Measurements from ENCODE around the gene ADSL. TPM values are rescaled to one million over a fixed set of nuclear protein-coding genes. Genes with fewer than 3 reads are reported as not detected.

ADSL gene
- total RNA-seq, 1 donor from 2014 or later: 120 TPM

- Mint-ChIP-seq H3K27me3 (ENCODE audit: low read depth) (no peaks in the 10 kb centered on the region), H3K27ac (ENCODE audit: unreplicated experiment) (no peak overlapping the region), H3K4me1 (no peaks in the 10 kb centered on the region), H3K36me3 (ENCODE audit: low read depth) (peaks cover 13% of the 10 kb centered on the region), H3K9me3 (no peaks in the 10 kb centered on the region), H3K4me3 (no peak overlapping the region)
- TF ChIP-seq CTCF (conservative IDR thresholded peaks at IDR 0.05): no peak
- DNase-seq (ENCODE audit: low read depth, low spot score): no peak
These were observed 71.6 kb downstream of the ADSL start for GRCh38 chr22:40417881-40418280.

GRCh38 chr22:40418366-40419201 lies 72.3 kb downstream of the ADSL start:
- H3K4me3 Mint-ChIP-seq: no peak overlapping the region
- peaks cover 13% of the 10 kb centered on the region for H3K36me3 Mint-ChIP-seq (ENCODE audit: low read depth)
- no peaks in the 10 kb centered on the region for H3K9me3 Mint-ChIP-seq
- no peak for TF ChIP-seq CTCF (conservative IDR thresholded peaks at IDR 0.05)
- DNase-seq (ENCODE audit: low read depth, low spot score): no peak
- no peak overlapping the region for H3K27ac Mint-ChIP-seq (ENCODE audit: unreplicated experiment)
- no peaks in the 10 kb centered on the region for H3K4me1 Mint-ChIP-seq
- H3K27me3 Mint-ChIP-seq (ENCODE audit: low read depth): no peaks in the 10 kb centered on the region

GRCh38 chr22:40419718-40420117 lies 73.4 kb downstream of the ADSL start:
- TF ChIP-seq CTCF (conservative IDR thresholded peaks at IDR 0.05): no peak
- H3K27me3 Mint-ChIP-seq (ENCODE audit: low read depth): no peaks in the 10 kb centered on the region
- H3K36me3 Mint-ChIP-seq (ENCODE audit: low read depth): peaks cover 13% of the 10 kb centered on the region
- no peaks in the 10 kb centered on the region for H3K9me3 Mint-ChIP-seq
- H3K27ac Mint-ChIP-seq (ENCODE audit: unreplicated experiment): no peak overlapping the region
- no peak overlapping the region for H3K4me3 Mint-ChIP-seq
- DNase-seq (ENCODE audit: low read depth, low spot score): no peak
- H3K4me1 Mint-ChIP-seq: no peaks in the 10 kb centered on the region

- Mint-ChIP-seq H3K4me1 (no peaks in the 10 kb centered on the region), H3K36me3 (ENCODE audit: low read depth) (peaks cover 13% of the 10 kb centered on the region), H3K9me3 (no peaks in the 10 kb centered on the region), H3K27me3 (ENCODE audit: low read depth) (no peaks in the 10 kb centered on the region), H3K4me3 (no peak overlapping the region), H3K27ac (ENCODE audit: unreplicated experiment) (no peak overlapping the region)
- no peak for DNase-seq (ENCODE audit: low read depth, low spot score)
- no peak for TF ChIP-seq CTCF (conservative IDR thresholded peaks at IDR 0.05)
These were observed 74.2 kb downstream of the ADSL start for GRCh38 chr22:40420341-40421081.

- Mint-ChIP-seq H3K36me3 (ENCODE audit: low read depth) (peaks cover 10% of the 10 kb centered on the region), H3K27ac (ENCODE audit: unreplicated experiment) (no peak overlapping the region), H3K4me3 (no peak overlapping the region), H3K4me1 (no peaks in the 10 kb centered on the region), H3K27me3 (ENCODE audit: low read depth) (no peaks in the 10 kb centered on the region), H3K9me3 (no peaks in the 10 kb centered on the region)
- no peak for DNase-seq (ENCODE audit: low read depth, low spot score)
- TF ChIP-seq CTCF (conservative IDR thresholded peaks at IDR 0.05): no peak
These were observed 74.7 kb downstream of the ADSL start for GRCh38 chr22:40421082-40421350.
